ENCODE data around the gene CCND1. TPM values are rescaled to one million over a fixed set of nuclear protein-coding genes. Genes with fewer than 3 reads are reported as not detected.

The CCND1 gene
- total and polyA plus RNA-seq, 9 of the 15 experiments (the other 6 are each of a cell fraction or from before 2014, with no cell fraction given), result 0.04 to 23.3 (median 3.8) TPM

- TF ChIP-seq MAFG (tag; conservative IDR thresholded peaks at IDR 0.05) (no peak), FOXA3 (CRISPR knock-in tag; conservative IDR thresholded peaks at IDR 0.05 in 1 of 2, IDR thresholded peaks at IDR 0.05 in 1 of 2) (peak in 1 of 2 experiments; percentile 13; a peak in 1 of 4 replicates), HMGN3 (IDR thresholded peaks at IDR 0.05; ENCODE audit: borderline replicate concordance, extremely low read depth, insufficient read length, low read depth, low read length) (peak; percentile 65), IRF2 (CRISPR knock-in tag; IDR thresholded peaks at IDR 0.05) (no peak), ZMIZ1 (IDR thresholded peaks at IDR 0.05; ENCODE audit: low read depth in 2 of 2, low read length in 2 of 2) (peak in 1 of 2 experiments; percentile 25; a peak in 1 of 4 replicates), CBX5 (IDR thresholded peaks at IDR 0.05; ENCODE audit: borderline replicate concordance, low read depth) (no peak), ZBTB33 (CRISPR knock-in tag; IDR thresholded peaks at IDR 0.05) (no peak), YBX1 (IDR thresholded peaks at IDR 0.05) (no peak), MLLT1 (IDR thresholded peaks at IDR 0.05) (no peak), SFPQ (IDR thresholded peaks at IDR 0.05; ENCODE audit: low read depth, low read length) (no peak), ZZZ3 (IDR thresholded peaks at IDR 0.05) (0 out of 2 replicates have a peak, but pooled peaks have one; percentile 61), THAP12 (CRISPR knock-in tag; IDR thresholded peaks at IDR 0.05) (no peak), SMARCC2 (IDR thresholded peaks at IDR 0.05; ENCODE audit: low read depth) (no peak), TCF7 (IDR thresholded peaks at IDR 0.05; ENCODE audit: borderline replicate concordance) (no peak)
Observed at GRCh38 chr11:69674886-69675714, 34.1 kb downstream of the CCND1 start, which contains the start of gene LTO1 (continued).
